Measurements from ENCODE around the gene PODNL1.

GRCh38 chr19:13963603-13964105 is 25.4 kb upstream of the PODNL1 start:
- TF ChIP-seq POLR2A (IDR thresholded peaks at IDR 0.05; ENCODE audit: low read depth, low read length) (no peak), TAF1 (IDR thresholded peaks at IDR 0.05; ENCODE audit: borderline replicate concordance, low read depth, low read length) (no peak)
